NCI-H82 (cell line): Measurements from ENCODE around the gene CCDC88B.

ENCODE experiments used
- DNase-seq: peaks from one replicate; lab custom pipeline; 2025; lab: John Stamatoyannopoulos, UW

Gene CCDC88B

GRCh38 chr11:64382586-64382985 lies 42.6 kb downstream of the CCDC88B start:
- no peak for DNase-seq

- DNase-seq = no peak
Observed at GRCh38 chr11:64383580-64383979, 43.6 kb downstream of the CCDC88B start.

GRCh38 chr11:64384028-64384737 lies 44.2 kb downstream of the CCDC88B start:
- DNase-seq = no peak

GRCh38 chr11:64384981-64385944 lies 45.3 kb downstream of the CCDC88B start:
- DNase-seq = no peak

- DNase-seq = no peak
Observed at GRCh38 chr11:64385945-64386704, 46.1 kb downstream of the CCDC88B start.

GRCh38 chr11:64387916-64388315 lies 47.9 kb downstream of the CCDC88B start:
- DNase-seq = no peak

- DNase-seq = no peak
Observed at GRCh38 chr11:64388894-64389293, 48.9 kb downstream of the CCDC88B start.

GRCh38 chr11:64389851-64390250 lies 49.8 kb downstream of the CCDC88B start:
- DNase-seq = no peak

GRCh38 chr11:64390558-64390957 lies 50.6 kb downstream of the CCDC88B start:
- DNase-seq = no peak

GRCh38 chr11:64391839-64392238 lies 51.8 kb downstream of the CCDC88B start:
- DNase-seq = no peak

- no peak for DNase-seq
Observed at GRCh38 chr11:64395545-64396078, 55.6 kb downstream of the CCDC88B start.

GRCh38 chr11:64396079-64396591 lies 56.1 kb downstream of the CCDC88B start:
- peak; percentile 87 for DNase-seq

GRCh38 chr11:64400102-64400501 lies 60.1 kb downstream of the CCDC88B start:
- no peak for DNase-seq

- no peak for DNase-seq
Observed at GRCh38 chr11:64400667-64401066, 60.7 kb downstream of the CCDC88B start.

GRCh38 chr11:64401775-64402174 lies 61.8 kb downstream of the CCDC88B start:
- DNase-seq = no peak

- no peak for DNase-seq
Observed at GRCh38 chr11:64403106-64403505, 63.1 kb downstream of the CCDC88B start.

GRCh38 chr11:64406221-64406946 lies 66.4 kb downstream of the CCDC88B start:
- DNase-seq = no peak
